ENCODE results near the gene CDK19.

DNA sequence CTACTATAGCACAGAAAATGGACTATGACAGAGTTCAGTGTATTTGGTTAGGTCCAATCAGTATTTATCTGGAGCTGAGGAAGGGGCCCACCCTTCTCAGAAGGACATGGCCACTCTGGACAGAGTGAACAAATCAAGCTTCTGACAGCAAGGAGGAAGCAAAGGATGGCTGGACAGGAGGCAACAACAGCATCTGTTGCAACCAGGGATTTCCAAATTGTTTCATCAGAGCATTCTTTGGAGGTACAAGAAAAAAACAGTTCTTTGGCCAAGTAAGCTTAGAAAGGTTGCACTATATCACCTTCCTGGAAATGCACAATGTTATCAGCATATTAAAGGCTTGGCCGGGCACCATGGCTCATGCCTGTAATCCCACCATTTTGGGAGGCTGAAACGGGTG lies 220.2 kb downstream of the CDK19 start:
- TF ChIP-seq, protein P1, sequence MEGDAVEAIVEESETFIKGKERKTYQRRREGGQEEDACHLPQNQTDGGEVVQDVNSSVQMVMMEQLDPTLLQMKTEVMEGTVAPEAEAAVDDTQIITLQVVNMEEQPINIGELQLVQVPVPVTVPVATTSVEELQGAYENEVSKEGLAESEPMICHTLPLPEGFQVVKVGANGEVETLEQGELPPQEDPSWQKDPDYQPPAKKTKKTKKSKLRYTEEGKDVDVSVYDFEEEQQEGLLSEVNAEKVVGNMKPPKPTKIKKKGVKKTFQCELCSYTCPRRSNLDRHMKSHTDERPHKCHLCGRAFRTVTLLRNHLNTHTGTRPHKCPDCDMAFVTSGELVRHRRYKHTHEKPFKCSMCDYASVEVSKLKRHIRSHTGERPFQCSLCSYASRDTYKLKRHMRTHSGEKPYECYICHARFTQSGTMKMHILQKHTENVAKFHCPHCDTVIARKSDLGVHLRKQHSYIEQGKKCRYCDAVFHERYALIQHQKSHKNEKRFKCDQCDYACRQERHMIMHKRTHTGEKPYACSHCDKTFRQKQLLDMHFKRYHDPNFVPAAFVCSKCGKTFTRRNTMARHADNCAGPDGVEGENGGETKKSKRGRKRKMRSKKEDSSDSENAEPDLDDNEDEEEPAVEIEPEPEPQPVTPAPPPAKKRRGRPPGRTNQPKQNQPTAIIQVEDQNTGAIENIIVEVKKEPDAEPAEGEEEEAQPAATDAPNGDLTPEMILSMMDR (IDR thresholded peaks at IDR 0.05; ENCODE audit: insufficient read depth, low read depth, low read length), result no peak
- TF ChIP-seq EZH2 (IDR thresholded peaks at IDR 0.05; ENCODE audit: insufficient read depth, low read length), result no peak

Measured in astrocyte (in vitro differentiated cells and primary cell).